GM12873 (cell line): ENCODE results near the gene CLEC9A.

ENCODE experiments used
- CTCF ChIP-seq: IDR thresholded peaks from 2 replicates; pipeline ENCODE4 v1.5.1; 2012; ENCODE audit warnings: low read depth, mild to moderate bottlenecking, moderate library complexity, low read length, control low read depth; ENCODE audit not compliant: insufficient read depth; ENCODE audit errors: missing control alignments

CLEC9A gene

GRCh38 chr12:10110256-10110844, 79.9 kb downstream of the CLEC9A start:
- TF ChIP-seq CTCF = no peak

- TF ChIP-seq CTCF = no peak
These were observed 81.0 kb downstream of the CLEC9A start for GRCh38 chr12:10111451-10111850.

GRCh38 chr12:10113075-10113474, 82.6 kb downstream of the CLEC9A start:
- TF ChIP-seq CTCF = no peak

GRCh38 chr12:10113920-10114319, 83.4 kb downstream of the CLEC9A start:
- TF ChIP-seq CTCF = no peak

GRCh38 chr12:10115311-10115710, 84.8 kb downstream of the CLEC9A start:
- TF ChIP-seq CTCF = no peak
